Mesothelial cell of epicardium (in vitro differentiated cells): ENCODE results near the gene CSNK1E. TPM values are rescaled to one million over a fixed set of nuclear protein-coding genes. Genes with fewer than 3 reads are reported as not detected.

Experiments used
- DNase-seq, 2 experiments: peaks; one replicate each; pipeline ENCODE4 v3.0.0; 2021; ENCODE audit warnings: low spot score in 2 of 2; ENCODE audit not compliant: unreplicated experiment in 2 of 2
- H3K27ac Mint-ChIP-seq: 2 replicates; pipeline ENCODE4 v1.8.0; 2021; ENCODE audit warnings: mixed read lengths
- H3K27me3 Mint-ChIP-seq: 2 replicates; pipeline ENCODE4 v1.8.0; 2021; ENCODE audit warnings: low read depth, mixed read lengths
- H3K36me3 Mint-ChIP-seq: 2 replicates; pipeline ENCODE4 v1.8.0; 2021; ENCODE audit warnings: mixed read lengths
- H3K4me1 Mint-ChIP-seq: 2 replicates; pipeline ENCODE4 v1.8.0; 2021; ENCODE audit warnings: mixed read lengths
- H3K4me3 Mint-ChIP-seq: 2 replicates; pipeline ENCODE4 v1.8.0; 2021; ENCODE audit warnings: mild to moderate bottlenecking, moderate library complexity, mixed read lengths
- H3K9me3 Mint-ChIP-seq: 2 replicates; pipeline ENCODE4 v1.8.0; 2021; ENCODE audit warnings: mixed read lengths
- total RNA-seq: library from RNA; stranded (reverse); gene quantifications from 3 replicates; pipeline ENCODE4 v1.2.1, GENCODE V29; 2021
- TF ChIP-seq, protein P1 (sequence below): fragments of 200-600 bp; sonication (generic); IDR thresholded peaks from one replicate; pipeline ENCODE4 v1.5.0; 2021; ENCODE audit warnings: antibody characterized with exemption; ENCODE audit not compliant: unreplicated experiment

Gene CSNK1E
- total RNA-seq, 1 donor from 2014 or later, result 264 TPM

DNA sequence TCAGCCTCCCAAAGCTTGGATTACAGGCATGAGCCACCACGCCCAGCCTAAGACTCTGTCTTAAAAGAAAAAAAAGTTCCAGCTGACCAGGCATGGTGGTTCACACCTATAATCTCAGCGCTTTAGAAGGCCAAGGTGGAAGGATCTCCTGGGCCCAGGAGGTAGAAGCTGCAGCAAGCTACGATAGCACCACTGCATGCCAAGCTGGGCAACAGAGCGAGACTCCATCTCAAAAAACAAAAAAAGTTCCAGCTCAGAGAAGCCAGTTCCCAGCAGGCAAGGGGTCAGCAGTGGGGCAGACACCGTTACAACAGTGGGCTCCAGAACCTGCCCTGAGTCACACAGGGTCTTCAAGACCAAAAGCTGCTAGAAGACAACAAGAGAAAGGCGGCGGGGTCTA, 47.8 kb downstream of the CSNK1E start:
- no peaks in the 10 kb centered on the region for H3K27me3 Mint-ChIP-seq
- H3K27ac Mint-ChIP-seq, result no peak overlapping the region
- peaks cover 19% of the 10 kb centered on the region for H3K4me1 Mint-ChIP-seq
- H3K4me3 Mint-ChIP-seq, result no peak overlapping the region
- no peak for DNase-seq
- H3K9me3 Mint-ChIP-seq, result no peaks in the 10 kb centered on the region
- no peaks in the 10 kb centered on the region for H3K36me3 Mint-ChIP-seq
- TF ChIP-seq, protein P1, sequence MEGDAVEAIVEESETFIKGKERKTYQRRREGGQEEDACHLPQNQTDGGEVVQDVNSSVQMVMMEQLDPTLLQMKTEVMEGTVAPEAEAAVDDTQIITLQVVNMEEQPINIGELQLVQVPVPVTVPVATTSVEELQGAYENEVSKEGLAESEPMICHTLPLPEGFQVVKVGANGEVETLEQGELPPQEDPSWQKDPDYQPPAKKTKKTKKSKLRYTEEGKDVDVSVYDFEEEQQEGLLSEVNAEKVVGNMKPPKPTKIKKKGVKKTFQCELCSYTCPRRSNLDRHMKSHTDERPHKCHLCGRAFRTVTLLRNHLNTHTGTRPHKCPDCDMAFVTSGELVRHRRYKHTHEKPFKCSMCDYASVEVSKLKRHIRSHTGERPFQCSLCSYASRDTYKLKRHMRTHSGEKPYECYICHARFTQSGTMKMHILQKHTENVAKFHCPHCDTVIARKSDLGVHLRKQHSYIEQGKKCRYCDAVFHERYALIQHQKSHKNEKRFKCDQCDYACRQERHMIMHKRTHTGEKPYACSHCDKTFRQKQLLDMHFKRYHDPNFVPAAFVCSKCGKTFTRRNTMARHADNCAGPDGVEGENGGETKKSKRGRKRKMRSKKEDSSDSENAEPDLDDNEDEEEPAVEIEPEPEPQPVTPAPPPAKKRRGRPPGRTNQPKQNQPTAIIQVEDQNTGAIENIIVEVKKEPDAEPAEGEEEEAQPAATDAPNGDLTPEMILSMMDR, result no peak

DNA sequence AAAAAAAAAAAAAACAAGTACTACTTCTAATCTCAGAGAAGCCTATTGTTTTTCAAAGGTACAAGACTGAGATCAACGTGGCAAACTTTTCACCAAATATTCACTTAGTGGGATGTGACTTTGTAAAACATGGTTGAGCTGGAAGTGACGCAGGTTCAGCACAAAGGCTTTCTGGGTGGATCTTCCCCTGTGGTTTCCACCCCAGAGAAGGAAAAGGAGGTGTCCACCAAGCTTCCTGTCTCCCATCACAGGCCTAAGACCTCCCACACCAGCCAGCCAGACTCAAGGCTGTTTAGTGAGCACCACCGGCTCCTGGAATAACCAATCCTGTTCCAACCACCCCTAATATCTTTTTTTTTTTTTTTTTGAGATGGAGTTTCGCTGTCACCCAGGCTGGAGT, 50.1 kb downstream of the CSNK1E start:
- H3K9me3 Mint-ChIP-seq, result no peaks in the 10 kb centered on the region
- H3K36me3 Mint-ChIP-seq, result peaks cover 8% of the 10 kb centered on the region
- TF ChIP-seq, protein P1, result no peak
- no peak overlapping the region for H3K27ac Mint-ChIP-seq
- H3K4me3 Mint-ChIP-seq, result no peak overlapping the region
- peaks cover 10% of the 10 kb centered on the region for H3K4me1 Mint-ChIP-seq
- H3K27me3 Mint-ChIP-seq, result no peaks in the 10 kb centered on the region
- no peak for DNase-seq

DNA sequence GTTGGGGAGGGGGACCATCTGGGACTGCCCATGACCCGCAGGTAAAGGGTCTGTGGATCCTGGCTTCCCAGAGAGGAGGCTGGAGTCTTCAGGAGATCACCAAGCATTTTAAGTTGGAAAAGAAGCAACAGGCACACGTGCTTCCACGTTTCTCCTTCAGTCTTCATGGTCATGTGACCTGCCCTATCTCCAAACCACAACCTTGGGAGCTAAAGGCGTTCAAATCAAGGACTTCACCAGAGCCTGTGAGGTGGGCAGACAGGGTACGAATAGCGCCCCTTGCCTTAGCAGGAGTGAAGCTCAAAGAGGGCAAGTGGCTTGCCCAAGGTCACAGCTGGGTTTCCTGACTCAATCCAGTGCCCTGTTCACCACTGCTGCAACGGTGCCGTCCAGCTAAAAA, 51.1 kb downstream of the CSNK1E start:
- peaks cover 7% of the 10 kb centered on the region for H3K4me1 Mint-ChIP-seq
- no peaks in the 10 kb centered on the region for H3K27me3 Mint-ChIP-seq
- H3K27ac Mint-ChIP-seq, result no peak overlapping the region
- peaks cover 8% of the 10 kb centered on the region for H3K36me3 Mint-ChIP-seq
- H3K4me3 Mint-ChIP-seq, result no peak overlapping the region
- TF ChIP-seq, protein P1, result no peak
- no peaks in the 10 kb centered on the region for H3K9me3 Mint-ChIP-seq
- DNase-seq, result no peak

DNA sequence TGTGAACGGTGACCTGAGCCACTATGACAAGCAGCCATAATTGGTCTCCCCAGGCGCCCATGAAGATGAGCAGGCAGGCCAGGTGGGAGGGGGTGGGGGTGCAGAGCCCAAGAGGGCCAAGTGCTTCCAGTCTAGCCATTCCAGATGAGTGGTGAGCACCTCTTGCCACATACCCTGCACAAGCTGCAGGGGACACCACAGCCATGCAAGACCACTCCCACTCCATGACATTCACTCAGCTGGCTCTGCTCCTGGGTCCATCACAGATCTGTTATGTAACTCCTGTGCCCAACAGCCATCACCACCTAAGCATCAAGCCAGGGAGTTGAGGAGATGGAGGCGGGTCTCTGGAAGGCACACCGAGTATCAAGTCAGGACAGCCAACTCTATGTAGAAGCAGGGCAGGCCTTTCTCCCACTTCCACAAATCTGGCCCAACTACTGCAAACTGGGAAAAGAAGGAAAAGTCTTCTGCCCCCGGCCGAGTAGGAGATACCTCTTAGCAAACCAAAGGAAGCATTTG, 52.9 kb downstream of the CSNK1E start:
- H3K36me3 Mint-ChIP-seq, result peaks cover 8% of the 10 kb centered on the region
- peaks cover 12% of the 10 kb centered on the region for H3K4me1 Mint-ChIP-seq
- TF ChIP-seq, protein P1, result no peak
- no peaks in the 10 kb centered on the region for H3K27me3 Mint-ChIP-seq
- no peak for DNase-seq
- H3K27ac Mint-ChIP-seq, result no peak overlapping the region
- no peak overlapping the region for H3K4me3 Mint-ChIP-seq
- H3K9me3 Mint-ChIP-seq, result no peaks in the 10 kb centered on the region

DNA sequence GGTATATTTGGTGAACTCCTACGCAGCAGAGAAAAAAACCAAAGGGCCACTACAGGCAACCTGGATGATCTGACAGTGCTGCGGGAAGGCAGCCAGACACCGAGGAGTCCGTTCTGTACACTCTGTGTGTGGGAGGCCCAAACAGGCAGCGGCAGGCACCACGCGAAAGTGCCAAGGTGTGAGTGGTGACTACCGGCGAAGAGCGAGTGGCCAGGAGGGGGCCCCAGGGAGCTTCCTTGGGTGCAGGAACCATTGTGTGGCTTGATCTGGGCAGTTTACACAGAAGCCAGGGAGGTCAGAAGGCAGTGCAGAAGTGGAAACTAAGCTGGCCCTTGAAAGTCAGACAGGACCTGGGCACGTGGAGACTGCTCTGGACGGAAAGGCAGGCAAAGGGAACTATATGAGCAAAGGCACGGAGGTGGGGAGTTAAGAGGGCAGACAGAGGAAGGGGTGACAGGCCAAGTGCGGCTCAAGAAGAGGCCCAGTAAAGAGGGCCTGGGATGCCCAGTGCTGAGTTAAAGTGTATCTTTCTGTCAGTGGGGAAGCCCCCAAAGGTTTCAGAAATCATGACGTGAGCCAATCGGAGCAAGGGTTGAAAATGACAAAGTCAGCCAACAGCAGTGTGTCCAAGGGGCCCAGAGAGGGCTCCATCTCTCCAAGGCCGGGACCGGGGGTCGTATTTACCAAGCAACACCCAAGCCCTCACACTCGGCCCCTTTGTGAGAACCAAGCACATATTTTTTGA, 55.0 kb downstream of the CSNK1E start:
- DNase-seq, result no peak

More for the DNA sequence above, 55.0 kb downstream of the CSNK1E start:
- no peak overlapping the region for H3K27ac Mint-ChIP-seq
- no peaks in the 10 kb centered on the region for H3K9me3 Mint-ChIP-seq
- H3K27me3 Mint-ChIP-seq, result no peaks in the 10 kb centered on the region
- TF ChIP-seq, protein P1, result no peak
- peaks cover 30% of the 10 kb centered on the region for H3K4me1 Mint-ChIP-seq
- H3K4me3 Mint-ChIP-seq, result no peak overlapping the region
- H3K36me3 Mint-ChIP-seq, result peaks cover 8% of the 10 kb centered on the region
